GM13976 (cell line): Measurements from ENCODE around the gene ATP5F1B.

Source experiments
- DNase-seq: peaks from one replicate; pipeline ENCODE4 v3.0.0; 2012; ENCODE audit warnings: low spot score
- CTCF ChIP-seq: IDR thresholded peaks from 2 replicates; pipeline ENCODE4 v1.5.1; 2012; ENCODE audit warnings: borderline replicate concordance, mild to moderate bottlenecking; ENCODE audit not compliant: insufficient read depth; ENCODE audit errors: extremely low read depth, missing control alignments, control extremely low read depth
- in situ Hi-C: fragments of 300-500 bp; cut with MboI; formaldehyde crosslinking; loops from one replicate; pipeline ENCODE4 v1.12.0; 2022; ENCODE audit warnings: low sequenced_read_pairs, mixed read lengths, inconsistent platforms; ENCODE audit not compliant: unreplicated experiment

Gene ATP5F1B

GRCh38 chr12:56599797-56600196 lies 46.0 kb downstream of the ATP5F1B start:
- in situ Hi-C loops = loop anchor here (25.0 kb wide), 1 partner anchor 87 kb away; the partner anchor contains the start of gene RBMS2
- no peak for DNase-seq
- no peak for TF ChIP-seq CTCF

- DNase-seq = no peak
- no peak for TF ChIP-seq CTCF
- in situ Hi-C loops = no loop called here
Measured at GRCh38 chr12:56599041-56599440, 46.7 kb downstream of the ATP5F1B start.

GRCh38 chr12:56596815-56597214 lies 49.0 kb downstream of the ATP5F1B start:
- in situ Hi-C loops = no loop called here
- no peak for TF ChIP-seq CTCF
- DNase-seq = no peak

GRCh38 chr12:56593909-56594621 lies 51.7 kb downstream of the ATP5F1B start:
- in situ Hi-C loops = no loop called here
- DNase-seq = peak; percentile 74
- peak; percentile 85 for TF ChIP-seq CTCF

- DNase-seq = no peak
- TF ChIP-seq CTCF = no peak
Measured at GRCh38 chr12:56591961-56592360, 53.8 kb downstream of the ATP5F1B start.

GRCh38 chr12:56591126-56591525 lies 54.7 kb downstream of the ATP5F1B start:
- TF ChIP-seq CTCF = no peak
- in situ Hi-C loops = no loop called here
- DNase-seq = no peak

More at GRCh38 chr12:56591961-56592360, 53.8 kb downstream of the ATP5F1B start:
- in situ Hi-C loops = no loop called here
